GOT3 (cell line): ENCODE results near the gene GABRA4.

Experiments used
- DNase-seq: peaks from one replicate; lab custom pipeline; 2025; ENCODE audit warnings: mixed read lengths; lab: John Stamatoyannopoulos, UW

Gene GABRA4

GRCh38 chr4:46993075-46994006 lies at the start of gene GABRA4:
Gene GABRA4 (minus strand): TSS chr4:46993581. CDS start chr4:46993424, 157 bp downstream.
- no peak for DNase-seq

- DNase-seq, result no peak
Measured at GRCh38 chr4:47040828-47041227, 47.4 kb upstream of the GABRA4 start.

GRCh38 chr4:47038263-47038662 lies 44.9 kb upstream of the GABRA4 start:
- DNase-seq, result no peak

- DNase-seq, result peak; percentile 7
Measured at GRCh38 chr4:47032405-47033106, 39.2 kb upstream of the GABRA4 start.

GRCh38 chr4:47031751-47032404 lies 38.5 kb upstream of the GABRA4 start:
- no peak for DNase-seq

- no peak for DNase-seq
Measured at GRCh38 chr4:47031011-47031678, 37.8 kb upstream of the GABRA4 start, which contains the start of gene GABRB1. Gene GABRB1 (plus strand): TSS chr4:47031567.

- no peak for DNase-seq
Measured at GRCh38 chr4:47017494-47017893, 24.1 kb upstream of the GABRA4 start.

GRCh38 chr4:47017081-47017480 lies 23.7 kb upstream of the GABRA4 start:
- DNase-seq, result no peak

- DNase-seq, result no peak
Measured at GRCh38 chr4:47013373-47013772, 20.0 kb upstream of the GABRA4 start.

- no peak for DNase-seq
Measured at GRCh38 chr4:47012676-47013075, 19.3 kb upstream of the GABRA4 start.

GRCh38 chr4:47010912-47011446 lies 17.6 kb upstream of the GABRA4 start:
- no peak for DNase-seq

GRCh38 chr4:47010347-47010911 lies 17.0 kb upstream of the GABRA4 start:
- no peak for DNase-seq

GRCh38 chr4:47002580-47002979 lies 9.2 kb upstream of the GABRA4 start:
- DNase-seq, result no peak

- DNase-seq, result no peak
Measured at GRCh38 chr4:47000406-47000805, 7.0 kb upstream of the GABRA4 start.

- no peak for DNase-seq
Measured at GRCh38 chr4:46999566-46999965, 6.2 kb upstream of the GABRA4 start.

GRCh38 chr4:46994007-46994405 lies 625 bp upstream of the GABRA4 start:
- no peak for DNase-seq

- no peak for DNase-seq
Measured at GRCh38 chr4:46992338-46992737, 1.0 kb downstream of the GABRA4 start.

- DNase-seq, result no peak
Measured at GRCh38 chr4:46986922-46987638, 6.3 kb downstream of the GABRA4 start.

GRCh38 chr4:46984781-46985180 lies 8.6 kb downstream of the GABRA4 start:
- no peak for DNase-seq

- DNase-seq, result no peak
Measured at GRCh38 chr4:46980851-46981250, 12.5 kb downstream of the GABRA4 start.

- DNase-seq, result no peak
Measured at GRCh38 chr4:46979726-46980125, 13.7 kb downstream of the GABRA4 start.
